Measurements from ENCODE around the gene PPP3CA.

The PPP3CA gene

GRCh38 chr4:101332424-101332823, 14.9 kb downstream of the PPP3CA start:
- FAIRE-seq, result no peak
- no peak for DNase-seq (ENCODE audit: low spot score)

DNA sequence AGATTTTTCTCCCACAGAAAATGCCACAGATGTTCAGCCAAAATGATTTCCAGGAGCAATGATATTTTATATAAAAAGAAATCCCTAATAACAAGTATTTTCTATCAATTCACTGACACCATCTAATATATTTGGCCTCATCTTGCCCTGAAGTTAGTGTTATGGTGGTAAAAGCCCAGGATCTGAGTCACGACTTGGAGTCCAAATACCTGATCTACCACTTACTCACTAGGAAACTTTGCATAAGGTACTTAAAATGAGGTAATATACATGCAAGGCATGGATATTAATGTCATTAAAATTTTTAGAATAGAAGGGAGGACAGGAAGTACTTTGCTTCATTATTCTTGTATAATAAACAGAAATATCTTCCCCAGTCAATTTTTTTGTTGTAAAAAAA, 16.3 kb downstream of the PPP3CA start:
- DNase-seq (ENCODE audit: low spot score), result no peak
- no peak for FAIRE-seq

- DNase-seq (ENCODE audit: low spot score), result no peak
- no peak for FAIRE-seq
Observed at GRCh38 chr4:101329592-101329991, 17.7 kb downstream of the PPP3CA start.

GRCh38 chr4:101328063-101328602, 19.2 kb downstream of the PPP3CA start:
- FAIRE-seq (no peak), DNase-seq (ENCODE audit: low spot score) (no peak)

DNA sequence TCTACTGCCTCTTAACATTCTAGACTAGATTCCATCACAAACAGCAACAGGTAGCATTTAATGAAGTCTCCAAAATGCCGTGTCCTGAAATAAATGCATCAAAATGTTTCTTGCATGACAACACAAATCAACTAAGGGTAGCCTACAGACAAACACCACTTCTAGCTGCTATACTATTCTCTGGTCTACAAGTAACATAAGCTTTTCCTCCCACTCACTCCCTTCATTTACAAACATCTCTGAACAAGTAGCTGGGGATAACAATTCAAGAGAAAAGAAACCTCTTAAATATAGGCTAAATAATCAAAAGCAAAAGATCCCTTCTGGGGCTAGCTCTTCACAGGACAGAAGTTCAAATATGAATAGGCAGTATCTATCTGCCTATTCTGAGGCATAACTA, 20.8 kb downstream of the PPP3CA start:
- DNase-seq (ENCODE audit: low spot score), result no peak
- no peak for FAIRE-seq

- no peak for FAIRE-seq
- DNase-seq (ENCODE audit: low spot score), result no peak
Observed at GRCh38 chr4:101322743-101323142, 24.6 kb downstream of the PPP3CA start.

- DNase-seq (ENCODE audit: low spot score) (no peak), FAIRE-seq (no peak)
Observed at GRCh38 chr4:101321481-101322042, 25.8 kb downstream of the PPP3CA start.

DNA sequence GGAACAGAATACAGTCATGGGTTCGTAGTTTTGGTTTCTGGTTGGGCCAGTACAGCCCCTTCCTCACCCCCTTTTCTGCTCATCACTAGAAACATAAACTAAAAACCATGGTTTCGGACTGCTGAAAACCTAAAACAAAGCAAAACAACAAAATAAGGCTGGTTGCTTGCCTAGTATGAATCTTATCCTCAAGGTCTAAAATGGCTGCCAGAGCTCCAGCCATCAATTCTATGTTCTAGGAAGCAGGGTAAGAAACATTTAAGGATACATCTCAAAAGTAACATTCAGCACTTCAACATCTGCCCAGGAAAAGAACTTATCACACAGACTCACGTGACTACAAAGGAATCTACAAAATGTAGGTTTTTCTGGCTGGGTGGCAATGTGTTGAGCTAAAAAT, 31.5 kb downstream of the PPP3CA start:
- FAIRE-seq (no peak), DNase-seq (ENCODE audit: low spot score) (no peak)

DNA sequence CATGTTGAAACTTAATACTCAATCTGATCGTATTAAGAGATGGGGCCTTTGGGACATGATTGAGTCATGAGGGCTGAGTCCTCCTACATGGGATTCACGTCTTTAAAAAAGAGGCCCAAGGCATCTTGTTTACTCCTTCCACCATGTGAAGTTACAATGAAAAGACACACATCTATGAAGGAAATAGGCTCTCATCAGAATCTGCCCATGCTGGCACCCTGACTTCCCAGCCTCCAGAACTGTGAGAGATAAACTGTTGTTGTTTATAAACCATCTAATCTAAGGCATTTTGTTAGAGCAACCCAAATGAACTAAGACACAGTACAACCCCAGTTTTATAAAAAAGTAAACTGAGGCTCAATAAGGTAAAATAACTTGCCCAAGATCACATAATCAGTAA, 32.3 kb downstream of the PPP3CA start:
- FAIRE-seq (no peak), DNase-seq (ENCODE audit: low spot score) (no peak)

DNA sequence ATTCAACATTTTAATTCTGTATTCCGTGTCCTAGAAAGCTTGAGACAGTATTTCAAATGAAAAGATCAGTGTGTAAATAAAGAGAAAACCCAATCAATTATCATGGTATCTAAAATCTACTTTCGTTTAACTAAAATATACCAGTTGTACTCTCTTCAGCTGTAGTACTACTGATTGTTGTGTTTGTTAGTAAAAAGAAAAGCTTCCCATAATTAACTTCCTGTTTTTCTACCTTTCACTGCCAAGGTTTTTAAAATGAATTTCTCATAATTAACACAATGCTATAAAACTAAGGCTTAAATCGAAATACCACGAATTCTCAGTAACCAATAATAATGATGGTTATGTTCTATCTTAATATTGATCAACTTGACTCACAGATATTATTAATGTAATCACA, 37.4 kb downstream of the PPP3CA start:
- DNase-seq (ENCODE audit: low spot score) (no peak), FAIRE-seq (no peak)

- FAIRE-seq (no peak), DNase-seq (ENCODE audit: low spot score) (no peak)
Observed at GRCh38 chr4:101307899-101308298, 39.4 kb downstream of the PPP3CA start.

GRCh38 chr4:101306764-101307615, 40.3 kb downstream of the PPP3CA start:
- DNase-seq (ENCODE audit: low spot score) (no peak), FAIRE-seq (no peak)

GRCh38 chr4:101306225-101306624, 41.1 kb downstream of the PPP3CA start:
- DNase-seq (ENCODE audit: low spot score), result no peak
- FAIRE-seq, result no peak

- no peak for FAIRE-seq
- no peak for DNase-seq (ENCODE audit: low spot score)
Observed at GRCh38 chr4:101304916-101305315, 42.4 kb downstream of the PPP3CA start.

DNA sequence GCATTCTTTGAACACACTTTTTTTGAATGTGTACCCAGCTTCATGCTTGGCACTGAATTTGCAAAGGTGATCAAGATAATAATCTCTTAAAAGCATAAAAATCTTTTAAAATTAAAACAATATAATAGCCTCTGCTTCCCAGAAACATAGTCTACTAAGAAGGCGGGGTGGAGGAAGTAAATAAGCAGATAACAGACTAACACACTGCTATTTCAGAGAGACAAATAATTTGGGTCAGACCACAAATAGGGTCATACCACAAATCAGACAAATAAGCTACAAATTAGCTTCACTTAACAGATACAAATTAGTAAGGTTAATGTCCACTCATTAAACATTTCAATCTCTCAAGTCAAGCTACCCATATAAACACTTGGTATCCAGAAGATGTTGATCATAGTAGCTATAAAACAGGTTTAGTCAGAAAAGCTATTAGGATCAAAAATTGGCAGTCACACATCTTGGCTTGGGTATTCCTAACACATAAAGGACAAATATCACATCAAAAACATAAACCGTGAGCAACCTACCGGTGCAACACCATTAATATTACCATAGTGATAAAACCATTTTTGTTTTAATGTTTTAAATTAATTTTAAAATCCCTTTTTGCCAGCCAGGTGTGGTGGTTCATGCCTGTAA, 47.3 kb downstream of the PPP3CA start:
- FAIRE-seq, result no peak

DNA sequence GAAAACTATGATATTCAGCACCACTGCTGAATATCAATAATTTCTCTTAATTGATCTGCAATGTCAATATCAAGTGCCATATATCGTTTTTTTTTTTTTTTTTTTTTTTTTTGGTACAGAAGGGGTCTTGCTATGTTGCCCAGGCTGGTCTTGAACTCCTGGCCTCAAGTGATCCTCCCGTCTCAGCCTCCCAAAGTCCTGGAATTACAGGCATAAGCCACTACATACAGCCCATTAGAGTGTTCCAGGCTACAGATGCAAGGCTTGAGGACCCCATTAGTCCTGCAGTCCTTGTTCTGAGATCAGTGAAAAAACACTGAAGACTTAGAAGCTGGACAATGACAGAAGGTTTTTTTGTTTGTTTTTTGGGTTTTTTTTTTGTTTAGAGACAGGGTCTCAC, 48.3 kb downstream of the PPP3CA start:
- FAIRE-seq (no peak), DNase-seq (ENCODE audit: low spot score) (no peak)

More for the DNA sequence above, 47.3 kb downstream of the PPP3CA start:
- DNase-seq (ENCODE audit: low spot score), result no peak

DNA sequence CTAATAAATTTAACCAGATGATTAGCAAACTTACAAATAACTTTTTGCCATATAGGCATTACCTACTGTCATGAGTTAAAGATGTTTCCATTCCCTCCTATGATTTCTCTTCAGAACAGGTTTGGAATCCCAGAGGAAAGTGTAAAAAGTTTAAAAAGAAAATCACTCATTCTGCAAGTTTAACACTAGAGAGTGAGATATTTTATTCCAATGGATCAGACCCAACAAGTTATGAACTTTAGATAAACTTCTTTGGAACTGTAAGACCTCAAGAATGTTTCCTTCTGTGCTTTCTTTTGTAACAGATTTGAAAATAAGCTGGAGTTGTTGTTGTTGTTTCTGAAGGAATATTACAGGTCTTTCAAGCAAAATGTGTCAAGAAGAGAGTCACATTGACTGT, 51.6 kb downstream of the PPP3CA start:
- DNase-seq (ENCODE audit: low spot score) (no peak), FAIRE-seq (no peak)

DNA sequence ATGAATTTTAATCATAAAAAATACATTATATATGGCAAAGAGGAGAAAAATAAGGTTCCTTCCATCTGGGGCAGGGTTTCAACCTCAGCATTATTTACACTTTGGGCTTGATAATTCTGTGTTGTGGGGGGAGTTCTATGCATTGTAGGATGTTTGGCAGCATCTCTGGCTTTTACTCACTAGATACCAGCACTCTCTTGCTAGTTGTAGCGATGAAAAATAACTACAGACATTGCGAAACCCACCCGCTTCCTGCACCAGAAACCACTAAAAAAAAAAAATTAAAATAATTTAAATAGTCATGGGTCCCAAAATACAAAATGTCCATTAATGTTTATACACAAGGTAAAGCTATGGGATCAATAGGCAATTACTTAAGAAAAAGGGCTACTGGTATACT, 52.7 kb downstream of the PPP3CA start:
- FAIRE-seq (no peak), DNase-seq (ENCODE audit: low spot score) (no peak)

DNA sequence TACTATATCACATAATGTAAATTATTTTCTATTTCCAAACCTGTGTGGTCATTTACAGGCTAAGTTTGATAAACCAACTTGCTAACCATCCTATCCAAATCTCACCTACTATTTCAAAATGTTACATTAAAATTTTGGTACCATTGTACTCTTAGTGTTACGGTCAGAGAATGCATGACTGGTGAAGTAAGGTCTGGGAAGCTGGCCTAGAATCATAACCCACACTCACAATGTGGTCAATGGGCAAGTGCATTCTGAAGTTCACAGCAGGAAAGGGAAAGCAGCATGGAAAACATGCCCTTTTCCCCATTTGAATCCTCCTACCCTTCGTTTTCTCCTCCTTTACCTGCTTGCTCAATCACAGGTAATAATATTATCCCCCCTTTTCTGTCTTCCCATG, 54.4 kb downstream of the PPP3CA start:
- FAIRE-seq (no peak), DNase-seq (ENCODE audit: low spot score) (no peak)

- FAIRE-seq, result no peak
- DNase-seq (ENCODE audit: low spot score), result no peak
Observed at GRCh38 chr4:101292214-101292613, 55.1 kb downstream of the PPP3CA start.

- FAIRE-seq (no peak), DNase-seq (ENCODE audit: low spot score) (no peak)
Observed at GRCh38 chr4:101291198-101291597, 56.1 kb downstream of the PPP3CA start.

GRCh38 chr4:101290654-101291053, 56.7 kb downstream of the PPP3CA start:
- DNase-seq (ENCODE audit: low spot score) (no peak), FAIRE-seq (no peak)
